DOHH2 (cell line): ENCODE results near the gene ZNF335.

ENCODE experiments used
- CTCF ChIP-seq: fragments of 200-600 bp; sonication (generic); IDR thresholded peaks from one replicate; pipeline ENCODE4 v1.5.1; 2014; ENCODE audit warnings: antibody characterized with exemption, mild to moderate bottlenecking, low read depth, low read length; ENCODE audit not compliant: poor library complexity, severe bottlenecking
- EZH2phosphoT487 ChIP-seq: fragments of 200-600 bp; sonication (generic); IDR thresholded peaks from 2 replicates; pipeline ENCODE4 v1.6.1; 2017; ENCODE audit warnings: borderline replicate concordance, mild to moderate bottlenecking, antibody characterized with exemption, low read length, moderate library complexity, mixed read lengths

GRCh38 chr20:46004187-46004586 is 32.2 kb upstream of the ZNF335 start:
- TF ChIP-seq CTCF (no peak), EZH2phosphoT487 (no peak)
